ENCODE data around the gene POU3F2. TPM values are rescaled to one million over a fixed set of nuclear protein-coding genes. Genes with fewer than 3 reads are reported as not detected.

The POU3F2 gene
- total and polyA plus RNA-seq, 7 donors = not detected

- H3K27ac ChIP-seq = no peak overlapping the region
- TF ChIP-seq EP300 (IDR thresholded peaks at IDR 0.05) = no peak
- no peaks in the 10 kb centered on the region for H3K9me3 ChIP-seq
- peaks cover 66 to 84% (median 66%) of the 10 kb centered on the region in 3 donors for H3K27me3 ChIP-seq
- intact Hi-C loops (cut with DNase I) = no loop called here
- DNase-seq = no peak
- H3K36me3 ChIP-seq = no peaks in the 10 kb centered on the region
- H3K4me1 ChIP-seq = peaks cover 0 to 28% (median 24%) of the 10 kb centered on the region in 4 donors
- 4 to 7% methylated on average over 32 of the region's 32 CpGs for WGBS, 2 donors
- H3K4me3 ChIP-seq = no peak overlapping the region
These were observed 9.3 kb upstream of the POU3F2 start for GRCh38 chr6:98824902-98825599.

GRCh38 chr6:98825600-98826230, 8.7 kb upstream of the POU3F2 start:
- H3K9me3 ChIP-seq = no peaks in the 10 kb centered on the region
- no peak for DNase-seq
- H3K36me3 ChIP-seq = no peaks in the 10 kb centered on the region
- intact Hi-C loops (cut with DNase I) = no loop called here
- H3K4me1 ChIP-seq = peaks cover 0 to 28% (median 24%) of the 10 kb centered on the region in 4 donors
- 6 to 14% methylated on average over 19 of the region's 19 CpGs for WGBS, 2 donors
- H3K27me3 ChIP-seq = peaks cover 72 to 91% (median 73%) of the 10 kb centered on the region in 3 donors
- H3K4me3 ChIP-seq = no peak overlapping the region
- no peak overlapping the region for H3K27ac ChIP-seq
- TF ChIP-seq POLR2AphosphoS5 (IDR thresholded peaks at IDR 0.05) (no peak), POLR2A (IDR thresholded peaks at IDR 0.05) (no peak), CTCF (IDR thresholded peaks at IDR 0.05) (no peak), EP300 (IDR thresholded peaks at IDR 0.05) (no peak)

GRCh38 chr6:98827295-98828159, 6.8 kb upstream of the POU3F2 start:
- Histone ChIP-seq H3K4me3 (no peak overlapping the region), H3K4me1 (peaks cover 0 to 46% (median 39%) of the 10 kb centered on the region in 4 donors), H3K27me3 (peaks cover 90 to 99% (median 90%) of the 10 kb centered on the region in 3 donors), H3K36me3 (no peaks in the 10 kb centered on the region), H3K9me3 (no peaks in the 10 kb centered on the region), H3K27ac (no peak overlapping the region)
- TF ChIP-seq EP300 (IDR thresholded peaks at IDR 0.05) = no peak
- no peak for TF ChIP-seq POLR2A (IDR thresholded peaks at IDR 0.05)
- peak in 1 of 4 donors; percentile 5 for TF ChIP-seq POLR2AphosphoS5 (IDR thresholded peaks at IDR 0.05)
- TF ChIP-seq CTCF (IDR thresholded peaks at IDR 0.05) = no peak
- DNase-seq = no peak
- intact Hi-C loops (cut with DNase I) = no loop called here
- 7 to 10% methylated on average over 44 of the region's 44 CpGs for WGBS, 2 donors

- no peak for TF ChIP-seq EP300 (IDR thresholded peaks at IDR 0.05)
- no peak for TF ChIP-seq CTCF (IDR thresholded peaks at IDR 0.05)
- TF ChIP-seq POLR2AphosphoS5 (IDR thresholded peaks at IDR 0.05) = no peak
- no peak for TF ChIP-seq POLR2A (IDR thresholded peaks at IDR 0.05)
- no peak overlapping the region for H3K4me3 ChIP-seq
- H3K4me1 ChIP-seq = peaks cover 0 to 53% (median 47%) of the 10 kb centered on the region in 4 donors
- no peak overlapping the region for H3K27ac ChIP-seq
- no peaks in the 10 kb centered on the region for H3K9me3 ChIP-seq
- H3K27me3 ChIP-seq = peaks cover 91 to 100% (median 93%) of the 10 kb centered on the region in 3 donors
- intact Hi-C loops (cut with DNase I) = no loop called here
- WGBS, 2 donors = 7% methylated on average over 12 of the region's 12 CpGs
- no peak for DNase-seq
- no peaks in the 10 kb centered on the region for H3K36me3 ChIP-seq
These were observed 6.1 kb upstream of the POU3F2 start for GRCh38 chr6:98828211-98828788.
